Spleen (tissue), 11 donors: ENCODE results near the gene STUM. TPM values are rescaled to one million over a fixed set of nuclear protein-coding genes. Genes with fewer than 3 reads are reported as not detected.

Experiments used
- DNase-seq: peaks from one replicate; pipeline ENCODE4 v3.0.0-alpha.2; 2020
- H3K27ac ChIP-seq, 8 donors: fragments of 200-600 bp; sonication (generic) in 7 of 8; 1 replicate in 4 of 8; 2 replicates in 4 of 8; pipeline versions ENCODE4 v1.5.0 to v1.8.0; 2016 to 2021; ENCODE audit warnings: inconsistent platforms in 4 of 8, mild to moderate bottlenecking in 4 of 8, moderate library complexity in 1 of 8
- H3K27me3 ChIP-seq, 7 donors: fragments of 200-600 bp; sonication (generic) in 6 of 7; replicated peaks in 1 of 7; 1 replicate in 4 of 7; 2 replicates in 3 of 7; pipeline versions ENCODE4 v1.5.0 to v1.8.0; 2016 to 2021; ENCODE audit warnings: inconsistent platforms in 3 of 7, mild to moderate bottlenecking in 1 of 7
- H3K36me3 ChIP-seq, 6 donors: fragments of 200-600 bp; sonication (generic) in 5 of 6; 1 replicate in 4 of 6; 2 replicates in 2 of 6; pipeline versions ENCODE4 v1.5.0 to v1.8.0; 2016 to 2021; ENCODE audit warnings: inconsistent platforms in 2 of 6
- H3K4me1 ChIP-seq, 6 donors: fragments of 200-600 bp; sonication (generic) in 5 of 6; 1 replicate in 3 of 6; 2 replicates in 3 of 6; pipeline versions ENCODE4 v1.5.0 to v1.8.0; 2016 to 2021; ENCODE audit warnings: inconsistent platforms in 3 of 6
- H3K4me3 ChIP-seq, 8 donors: fragments of 200-600 bp; sonication (generic) in 7 of 8; 1 replicate in 4 of 8; 2 replicates in 4 of 8; pipeline versions ENCODE4 v1.5.0 to v1.8.0; 2016 to 2021; ENCODE audit warnings: inconsistent platforms in 4 of 8, mild to moderate bottlenecking in 4 of 8, moderate library complexity in 2 of 8
- H3K9me3 ChIP-seq, 8 donors: fragments of 200-600 bp; sonication (generic) in 7 of 8; 1 replicate in 4 of 8; 2 replicates in 4 of 8; pipeline versions ENCODE4 v1.5.0 to v1.8.0; 2016 to 2021; ENCODE audit warnings: inconsistent platforms in 4 of 8
- CTCF ChIP-seq, 11 experiments: fragments of 200-600 bp in 7 of 11; fragments of 450-650 bp in 4 of 11; sonication (generic) in 4 of 11; IDR thresholded peaks in 8 of 11; conservative IDR thresholded peaks in 3 of 11; 1 replicate in 7 of 11; 2 replicates in 4 of 11; pipeline versions ENCODE4 v1.4.0 to v1.8.0; 2016 to 2021; ENCODE audit warnings: antibody characterized with exemption in 11 of 11, inconsistent platforms in 4 of 11, mild to moderate bottlenecking in 1 of 11
- POLR2A ChIP-seq, 3 donors: fragments of 450-650 bp; IDR thresholded peaks; one replicate each; pipeline ENCODE4 v1.5.1; 2017; ENCODE audit warnings: antibody characterized with exemption in 3 of 3, mild to moderate bottlenecking in 1 of 3
- POLR2AphosphoS5 ChIP-seq, 3 donors: sonication (generic); formaldehyde crosslinking; IDR thresholded peaks; one replicate each; pipeline ENCODE4 v1.5.1; 2017; ENCODE audit warnings: antibody characterized with exemption in 3 of 3
- WGBS, 5 donors: extraction: QIAGEN DNeasy Blood & Tissue Kit in 3 of 5; methylation state at CpG; one replicate each; pipeline versions ENCODE4 v1.1.5 to v1.1.7; 2013 to 2018; 5-methylcytosine and 5-hydroxymethylcytosine counted together
- intact Hi-C: fragments of 100-400 bp; cut with DNase I; formaldehyde crosslinking; loops from one replicate; pipeline ENCODE4 v1.15.0; 2023; ENCODE audit warnings: low total_unique reads
- polyA plus RNA-seq, 3 donors: library from polyadenylated mRNA; stranded (reverse); fragments of 200-250 nt; gene quantifications; one replicate each; pipeline ENCODE4 v1.2.1, GENCODE V29; 2013
- total RNA-seq, 7 donors: library from RNA; depleted of rRNA in 3 of 7; stranded (reverse); fragments of >200 nt in 3 of 7; fragmentation: NEBNext Ultra II Directional in 4 of 7; extraction: Animal tissue kit (Norgen Biotek cat#: 25700) in 4 of 7; gene quantifications; one replicate each; pipeline versions ENCODE4 v1.1.0 to v1.2.1, GENCODE V29; 2016 to 2021
- donor health status: healthy with polysubstance abuse.
- donor health status: DM: no; HTN: no; CAD: no; lungs with moderate emphysema.
- donor health status: DM: no; HTN: no; CAD: no.
- donor health status: Bipolar disorder and iron deficiency.
- donor health status: healthy.
- donor health status: DM: no; HTN: no; CAD: no.
- donor health status: DM: yes; HTN: yes; CAD: no.

STUM gene
- total and polyA plus RNA-seq, 10 donors, result 0.11 to 2.8 (median 0.49) TPM

GRCh38 chr1:226634166-226634588 lies 85.6 kb downstream of the STUM start:
- Histone ChIP-seq H3K36me3 (peaks cover 0 to 95% (median 48%) of the 10 kb centered on the region in 6 donors), H3K27ac (peak overlapping the region in 7 of 8 donors; percentile 46 to 86 (median 79)), H3K4me3 (no peak overlapping the region), H3K9me3 (no peaks in the 10 kb centered on the region), H3K27me3 (no peaks in the 10 kb centered on the region), H3K4me1 (peaks cover 19 to 79% (median 57%) of the 10 kb centered on the region in 6 donors)
- intact Hi-C loops, result loop anchor here (5.0 kb wide), 1 partner anchor 193 kb away; no protein-coding TSS in a partner anchor
- WGBS, 5 donors, result 0 to 5% (median 3%) methylated on average over 2 to 6 of the region's 6 CpGs
- peak; percentile 96 for DNase-seq
- TF ChIP-seq POLR2AphosphoS5 (IDR thresholded peaks at IDR 0.05) (peak; percentile 58 to 77 (median 71)), CTCF (IDR thresholded peaks at IDR 0.05 in 8 of 11, conservative IDR thresholded peaks at IDR 0.05 in 3 of 11) (peak; percentile 87 to 96 (median 92)), POLR2A (IDR thresholded peaks at IDR 0.05) (no peak)

GRCh38 chr1:226634611-226635246 lies 86.2 kb downstream of the STUM start:
- peak; percentile 81 for DNase-seq
- H3K36me3 ChIP-seq, result peaks cover 0 to 99% (median 54%) of the 10 kb centered on the region in 6 donors
- no peak for TF ChIP-seq CTCF (IDR thresholded peaks at IDR 0.05 in 8 of 11, conservative IDR thresholded peaks at IDR 0.05 in 3 of 11)
- TF ChIP-seq POLR2A (IDR thresholded peaks at IDR 0.05), result no peak
- no peaks in the 10 kb centered on the region for H3K9me3 ChIP-seq
- H3K27me3 ChIP-seq, result no peaks in the 10 kb centered on the region
- no peak overlapping the region for H3K4me3 ChIP-seq
- H3K4me1 ChIP-seq, result peaks cover 19 to 80% (median 57%) of the 10 kb centered on the region in 6 donors
- WGBS, 5 donors, result 71 to 87% (median 82%) methylated on average over 16 to 22 of the region's 22 CpGs
- H3K27ac ChIP-seq, result peak overlapping the region in 7 of 8 donors; percentile 46 to 86 (median 79)
- intact Hi-C loops, result loop anchor here (5.0 kb wide), 1 partner anchor 193 kb away; no protein-coding TSS in a partner anchor

- Histone ChIP-seq H3K36me3 (peaks cover 0 to 99% (median 61%) of the 10 kb centered on the region in 6 donors), H3K27ac (peak overlapping the region in 5 of 8 donors; percentile 21 to 86 (median 81)), H3K27me3 (no peaks in the 10 kb centered on the region), H3K4me3 (no peak overlapping the region), H3K9me3 (no peaks in the 10 kb centered on the region), H3K4me1 (peaks cover 19 to 88% (median 64%) of the 10 kb centered on the region in 6 donors)
- peak; percentile 73 for DNase-seq
- intact Hi-C loops, result no loop called here
- TF ChIP-seq POLR2A (IDR thresholded peaks at IDR 0.05), result no peak
- peak in 2 of 3 donors; percentile 5 to 13 for TF ChIP-seq POLR2AphosphoS5 (IDR thresholded peaks at IDR 0.05)
- TF ChIP-seq CTCF (IDR thresholded peaks at IDR 0.05 in 8 of 11, conservative IDR thresholded peaks at IDR 0.05 in 3 of 11), result no peak
- 58 to 78% (median 72%) methylated on average over 8 to 11 of the region's 11 CpGs for WGBS, 5 donors
Observed at GRCh38 chr1:226635456-226635941, 86.9 kb downstream of the STUM start.

GRCh38 chr1:226636847-226637096 lies 88.2 kb downstream of the STUM start:
- 85 to 98% (median 94%) methylated on average over 1 of the region's 1 CpG for WGBS, 5 donors
- intact Hi-C loops, result no loop called here

More at GRCh38 chr1:226636847-226637096, 88.2 kb downstream of the STUM start:
- peak overlapping the region in 2 of 8 donors; percentile 46 to 47 for H3K27ac ChIP-seq
- H3K4me1 ChIP-seq, result peaks cover 19 to 90% (median 65%) of the 10 kb centered on the region in 6 donors
- DNase-seq, result no peak
- no peak overlapping the region for H3K4me3 ChIP-seq
- no peaks in the 10 kb centered on the region for H3K27me3 ChIP-seq
- H3K36me3 ChIP-seq, result peaks cover 3 to 100% (median 74%) of the 10 kb centered on the region in 6 donors
- no peak for TF ChIP-seq CTCF (IDR thresholded peaks at IDR 0.05 in 8 of 11, conservative IDR thresholded peaks at IDR 0.05 in 3 of 11)
- no peaks in the 10 kb centered on the region for H3K9me3 ChIP-seq
